Panc1 (cell line): ENCODE results near the gene DEFB132. TPM values are rescaled to one million over a fixed set of nuclear protein-coding genes. Genes with fewer than 3 reads are reported as not detected.

Experiments
- ATAC-seq: fragments of 200-7000 bp; cut with Tn5 transposase; 2 replicates; pipeline ENCODE4 v1.9.1; 2020; ENCODE audit warnings: mild to moderate bottlenecking, moderate library complexity
- BruUV-seq: library from RNA; stranded (reverse); fragments of 400-500 nt; replicated peaks from 2 replicates; lab custom pipeline; 2021; lab: Mats Ljungman, UMichigan
- CTCF ChIA-PET: fragments of 300-600 bp; sonication (Branson Sonifier 250); formaldehyde crosslinking; loops from one replicate; lab custom pipeline; 2022; ENCODE audit warnings: antibody characterized with exemption; lab: Charles Lee
- POLR2A ChIA-PET: fragments of 300-600 bp; sonication (Branson Sonifier 250); formaldehyde crosslinking; loops from one replicate; lab custom pipeline; 2022; ENCODE audit warnings: antibody characterized with exemption; lab: Charles Lee
- DNase-seq: peaks from one replicate; pipeline ENCODE4 v3.0.0-alpha.2; 2010; ENCODE audit warnings: low read depth, low spot score
- H3K27ac ChIP-seq: 2 replicates; pipeline ENCODE4 v1.5.1; 2011; ENCODE audit warnings: mild to moderate bottlenecking, low read length, inconsistent platforms
- H3K27me3 ChIP-seq: fragments of 200-500 bp; sonication (Bioruptor generic); 2 replicates; pipeline ENCODE4 v1.6.0; 2014; ENCODE audit warnings: low read length, inconsistent platforms; ENCODE audit not compliant: control insufficient read depth, insufficient read depth
- H3K36me3 ChIP-seq: fragments of 200-500 bp; sonication (Bioruptor generic); 2 replicates; pipeline ENCODE4 v1.5.1; 2014; ENCODE audit warnings: inconsistent platforms, mild to moderate bottlenecking, low read length, moderate library complexity; ENCODE audit not compliant: control insufficient read depth, insufficient read depth
- H3K4me1 ChIP-seq: 2 replicates; pipeline ENCODE4 v1.5.1; 2011; ENCODE audit warnings: inconsistent platforms, mild to moderate bottlenecking, low read length, moderate library complexity; ENCODE audit not compliant: control insufficient read depth, insufficient read depth
- H3K4me3 ChIP-seq, 2 experiments: 2 replicates each; pipeline ENCODE4 v1.5.1; 2011 to 2012; ENCODE audit warnings: low read depth in 2 of 2, low read length in 2 of 2, mild to moderate bottlenecking in 2 of 2, inconsistent platforms in 1 of 2, moderate library complexity in 1 of 2
- H3K9me3 ChIP-seq: fragments of 200-500 bp; sonication (Bioruptor generic); 2 replicates; pipeline ENCODE4 v1.5.1; 2014; ENCODE audit warnings: low read depth, mild to moderate bottlenecking, inconsistent platforms, low read length, moderate library complexity; ENCODE audit not compliant: control insufficient read depth, insufficient read depth
- CTCF ChIP-seq: fragments of 450-650 bp; IDR thresholded peaks from 2 replicates; pipeline ENCODE4 v1.5.1; 2017; ENCODE audit warnings: mild to moderate bottlenecking
- POLR2AphosphoS5 ChIP-seq: IDR thresholded peaks from 2 replicates; pipeline ENCODE4 v1.6.1; 2012; ENCODE audit warnings: mild to moderate bottlenecking, low read depth, low read length, moderate library complexity
- SIN3A ChIP-seq: IDR thresholded peaks from 2 replicates; pipeline ENCODE4 v1.6.1; 2012; ENCODE audit warnings: low read depth, mild to moderate bottlenecking, low read length, moderate library complexity, borderline replicate concordance; ENCODE audit not compliant: insufficient read depth
- TCF7L2 ChIP-seq: IDR thresholded peaks from 2 replicates; pipeline ENCODE4 v1.6.1; 2011; ENCODE audit warnings: mild to moderate bottlenecking, low read depth, low read length, inconsistent platforms
- in situ Hi-C: cut with HindIII; loops from 2 replicates; pipeline ENCODE4 v1.10.0; 2016; ENCODE audit warnings: low sequenced_read_pairs, low pct_unique_long_range_greater_than_20kb
- intact Hi-C: fragments of 100-400 bp; cut with micrococcal nuclease; formaldehyde crosslinking; loops from one replicate; pipeline ENCODE4 v1.10.0; 2022; ENCODE audit not compliant: unreplicated experiment
- total RNA-seq: library from RNA; stranded (reverse); gene quantifications from one replicate; pipeline ENCODE4 v1.2.1, GENCODE V29; 2021; ENCODE audit not compliant: unreplicated experiment
- TF ChIP-seq, protein P1 (sequence below), 2 experiments: IDR thresholded peaks; 2 replicates each; pipeline ENCODE4 v1.6.1; 2011 to 2012; ENCODE audit warnings: low read depth in 2 of 2, control low read depth in 1 of 2, low read length in 1 of 2, mild to moderate bottlenecking in 1 of 2, moderate library complexity in 1 of 2; ENCODE audit not compliant: insufficient read depth in 1 of 2

DEFB132 gene
- total RNA-seq, 1 experiment from 2014 or later, result 0.10 TPM

- BruUV-seq, result no TSS peak
- ChIA-PET CTCF (no interaction called here), POLR2A (interaction anchor here (1.0 kb wide), 1 partner anchor 32 kb away, joined by 4 read pairs; no protein-coding TSS in a partner anchor)
- Histone ChIP-seq H3K9me3 (no peaks in the 10 kb centered on the region), H3K27me3 (no peaks in the 10 kb centered on the region), H3K36me3 (peaks cover 8% of the 10 kb centered on the region; the same call in 1 of the 2 replicates), H3K4me1 (peaks cover 26% of the 10 kb centered on the region), H3K27ac (peak overlapping the region; percentile 92), H3K4me3 (peak overlapping the region; percentile 77 to 94)
- intact Hi-C loops (no loop called here), in situ Hi-C loops (no loop called here)
- DNase-seq (no peak), ATAC-seq (peak; percentile 68)
- TF ChIP-seq, protein P1, sequence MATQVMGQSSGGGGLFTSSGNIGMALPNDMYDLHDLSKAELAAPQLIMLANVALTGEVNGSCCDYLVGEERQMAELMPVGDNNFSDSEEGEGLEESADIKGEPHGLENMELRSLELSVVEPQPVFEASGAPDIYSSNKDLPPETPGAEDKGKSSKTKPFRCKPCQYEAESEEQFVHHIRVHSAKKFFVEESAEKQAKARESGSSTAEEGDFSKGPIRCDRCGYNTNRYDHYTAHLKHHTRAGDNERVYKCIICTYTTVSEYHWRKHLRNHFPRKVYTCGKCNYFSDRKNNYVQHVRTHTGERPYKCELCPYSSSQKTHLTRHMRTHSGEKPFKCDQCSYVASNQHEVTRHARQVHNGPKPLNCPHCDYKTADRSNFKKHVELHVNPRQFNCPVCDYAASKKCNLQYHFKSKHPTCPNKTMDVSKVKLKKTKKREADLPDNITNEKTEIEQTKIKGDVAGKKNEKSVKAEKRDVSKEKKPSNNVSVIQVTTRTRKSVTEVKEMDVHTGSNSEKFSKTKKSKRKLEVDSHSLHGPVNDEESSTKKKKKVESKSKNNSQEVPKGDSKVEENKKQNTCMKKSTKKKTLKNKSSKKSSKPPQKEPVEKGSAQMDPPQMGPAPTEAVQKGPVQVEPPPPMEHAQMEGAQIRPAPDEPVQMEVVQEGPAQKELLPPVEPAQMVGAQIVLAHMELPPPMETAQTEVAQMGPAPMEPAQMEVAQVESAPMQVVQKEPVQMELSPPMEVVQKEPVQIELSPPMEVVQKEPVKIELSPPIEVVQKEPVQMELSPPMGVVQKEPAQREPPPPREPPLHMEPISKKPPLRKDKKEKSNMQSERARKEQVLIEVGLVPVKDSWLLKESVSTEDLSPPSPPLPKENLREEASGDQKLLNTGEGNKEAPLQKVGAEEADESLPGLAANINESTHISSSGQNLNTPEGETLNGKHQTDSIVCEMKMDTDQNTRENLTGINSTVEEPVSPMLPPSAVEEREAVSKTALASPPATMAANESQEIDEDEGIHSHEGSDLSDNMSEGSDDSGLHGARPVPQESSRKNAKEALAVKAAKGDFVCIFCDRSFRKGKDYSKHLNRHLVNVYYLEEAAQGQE (IDR thresholded peaks at IDR 0.05; ENCODE audit: insufficient read depth in 1 of 2, low read depth in 2 of 2, low read length in 1 of 2), result no peak
- TF ChIP-seq CTCF, result no peak
- TF ChIP-seq SIN3A, result 0 out of 2 replicates have a peak, but pooled peaks have one; percentile 57
- no peak for TF ChIP-seq TCF7L2
- TF ChIP-seq POLR2AphosphoS5, result peak; percentile 65
Observed at GRCh38 chr20:297925-298775, 40.6 kb downstream of the DEFB132 start.

GRCh38 chr20:298776-299391 is 41.4 kb downstream of the DEFB132 start:
- in situ Hi-C loops (no loop called here), intact Hi-C loops (no loop called here)
- Histone ChIP-seq H3K27me3 (no peaks in the 10 kb centered on the region), H3K27ac (peak overlapping the region; percentile 92), H3K4me3 (peak overlapping the region; percentile 77 to 94), H3K9me3 (no peaks in the 10 kb centered on the region), H3K4me1 (peaks cover 26% of the 10 kb centered on the region), H3K36me3 (peaks cover 8% of the 10 kb centered on the region; the same call in 1 of the 2 replicates)
- BruUV-seq, result no TSS peak
- TF ChIP-seq, protein P1 (IDR thresholded peaks at IDR 0.05; ENCODE audit: insufficient read depth in 1 of 2, low read depth in 2 of 2, low read length in 1 of 2), result no peak
- TF ChIP-seq CTCF (no peak), SIN3A (no peak), TCF7L2 (no peak), POLR2AphosphoS5 (no peak)
- POLR2A ChIA-PET, result interaction anchor here (0.5 to 1.0 kb wide), 3 partner anchors 29 to 39 kb away, joined by 3 to 8 read pairs (median 4); no protein-coding TSS in a partner anchor
- ATAC-seq (no peak), DNase-seq (no peak)
- CTCF ChIA-PET, result no interaction called here
